Natural killer cell (primary cell): Measurements from ENCODE around the gene KIRREL3. TPM values are rescaled to one million over a fixed set of nuclear protein-coding genes. Genes with fewer than 3 reads are reported as not detected.

ENCODE experiments used
- ATAC-seq, 3 donors: fragments of 150-1000 bp in 2 of 3; fragments of 200-7000 bp in 1 of 3; cut with Tn5 transposase; 1 replicate in 1 of 3; 2 replicates in 2 of 3; pipeline ENCODE4 v1.10.0; 2021; ENCODE audit warnings: mild to moderate bottlenecking in 2 of 3, moderate library complexity in 2 of 3
- DNase-seq, 2 donors: peaks; one replicate each; pipeline versions ENCODE4 v3.0.0 to v3.0.0-alpha.2; 2013 to 2021; ENCODE audit warnings: mixed read lengths in 1 of 2
- H3K27ac ChIP-seq: one replicate; pipeline ENCODE4 v1.5.1; 2013; ENCODE audit warnings: mild to moderate bottlenecking, low read length
- H3K27me3 ChIP-seq: one replicate; pipeline ENCODE4 v1.6.1; 2013; ENCODE audit warnings: low read length; ENCODE audit not compliant: control insufficient read depth, insufficient read depth
- H3K36me3 ChIP-seq: one replicate; pipeline ENCODE4 v1.6.1; 2013; ENCODE audit warnings: low read length; ENCODE audit not compliant: control insufficient read depth, insufficient read depth
- H3K4me1 ChIP-seq: one replicate; pipeline ENCODE4 v1.6.1; 2013; ENCODE audit warnings: low read length; ENCODE audit not compliant: control insufficient read depth, insufficient read depth
- H3K4me3 ChIP-seq: one replicate; pipeline ENCODE4 v1.5.1; 2013; ENCODE audit warnings: low read length
- H3K9me3 ChIP-seq: one replicate; pipeline ENCODE4 v1.6.1; 2013; ENCODE audit warnings: low read length; ENCODE audit not compliant: control insufficient read depth, insufficient read depth
- H3K27ac Mint-ChIP-seq, 2 donors: one replicate each; pipeline ENCODE4 v1.8.0; 2022; ENCODE audit warnings: mild to moderate bottlenecking in 2 of 2, mixed read lengths in 2 of 2, moderate library complexity in 1 of 2
- H3K27me3 Mint-ChIP-seq, 2 donors: one replicate each; pipeline ENCODE4 v1.8.0; 2022; ENCODE audit warnings: low read depth in 2 of 2, mixed read lengths in 2 of 2
- H3K36me3 Mint-ChIP-seq: one replicate; pipeline ENCODE4 v1.8.0; 2022; ENCODE audit warnings: mixed read lengths
- H3K4me1 Mint-ChIP-seq, 2 donors: one replicate each; pipeline ENCODE4 v1.8.0; 2022; ENCODE audit warnings: mixed read lengths in 2 of 2
- H3K4me3 Mint-ChIP-seq: one replicate; pipeline ENCODE4 v1.8.0; 2022; ENCODE audit warnings: mild to moderate bottlenecking, moderate library complexity, mixed read lengths
- H3K9me3 Mint-ChIP-seq, 2 donors: one replicate each; pipeline ENCODE4 v1.8.0; 2022; ENCODE audit warnings: mixed read lengths in 2 of 2
- WGBS: methylation state at CpG from one replicate; pipeline ENCODE4 v1.1.7; 2013; ENCODE audit warnings: missing lambda C conversion rate; ENCODE audit not compliant: insufficient coverage; 5-methylcytosine and 5-hydroxymethylcytosine counted together
- intact Hi-C: fragments of 100-400 bp; cut with micrococcal nuclease; formaldehyde crosslinking; loops from one replicate; pipeline ENCODE4 v1.14.2; 2022
- total RNA-seq, 4 donors: library from RNA; stranded (reverse); fragments of 120-200 nt in 1 of 4; gene quantifications; one replicate each; pipeline versions ENCODE4 v1.2.3 to v1.2.4, GENCODE V29; 2013 to 2022
- TF ChIP-seq, protein P1 (sequence below): fragments of 200-600 bp; IDR thresholded peaks from one replicate; pipeline ENCODE4 v1.8.0; 2022; ENCODE audit warnings: antibody characterized with exemption

The KIRREL3 gene
- total RNA-seq, 3 donors from 2014 or later (not counting 1 experiment from before 2014, with no cell fraction given): not detected

DNA sequence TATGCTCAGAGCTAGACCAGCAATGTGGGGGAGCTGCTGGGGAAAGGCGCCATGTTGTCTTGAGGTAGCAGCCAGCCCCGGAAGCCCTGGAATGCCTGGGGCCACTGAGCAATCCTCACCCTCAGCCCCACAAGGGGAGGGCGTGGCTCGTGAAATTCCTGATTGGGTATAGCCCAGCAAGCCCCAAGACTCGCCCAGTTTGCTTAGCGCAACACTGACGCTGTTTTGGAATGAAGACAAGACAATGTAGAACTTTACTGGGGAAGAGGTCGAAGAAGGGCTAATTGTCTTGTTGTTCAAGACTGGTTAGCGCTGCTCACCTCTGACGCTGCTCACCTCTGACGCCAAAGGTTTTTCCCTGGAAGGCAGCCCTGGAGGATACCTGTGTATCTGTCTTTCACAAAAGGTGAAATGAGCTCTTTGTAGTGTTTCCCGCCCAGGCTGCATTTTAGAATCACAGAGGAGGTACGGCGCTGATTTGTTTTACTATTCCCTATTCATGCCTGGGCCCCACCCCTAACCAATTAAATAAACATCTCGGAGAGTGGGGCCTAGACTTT lies 597.5 kb downstream of the KIRREL3 start:
- H3K27ac ChIP-seq: no peak overlapping the region
- Mint-ChIP-seq H3K9me3 (no peaks in the 10 kb centered on the region), H3K27me3 (no peaks in the 10 kb centered on the region), H3K36me3 (no peaks in the 10 kb centered on the region), H3K4me3 (no peak overlapping the region), H3K27ac (no peak overlapping the region), H3K4me1 (peaks cover 26 to 46% of the 10 kb centered on the region in 2 donors)
- TF ChIP-seq, protein P1, sequence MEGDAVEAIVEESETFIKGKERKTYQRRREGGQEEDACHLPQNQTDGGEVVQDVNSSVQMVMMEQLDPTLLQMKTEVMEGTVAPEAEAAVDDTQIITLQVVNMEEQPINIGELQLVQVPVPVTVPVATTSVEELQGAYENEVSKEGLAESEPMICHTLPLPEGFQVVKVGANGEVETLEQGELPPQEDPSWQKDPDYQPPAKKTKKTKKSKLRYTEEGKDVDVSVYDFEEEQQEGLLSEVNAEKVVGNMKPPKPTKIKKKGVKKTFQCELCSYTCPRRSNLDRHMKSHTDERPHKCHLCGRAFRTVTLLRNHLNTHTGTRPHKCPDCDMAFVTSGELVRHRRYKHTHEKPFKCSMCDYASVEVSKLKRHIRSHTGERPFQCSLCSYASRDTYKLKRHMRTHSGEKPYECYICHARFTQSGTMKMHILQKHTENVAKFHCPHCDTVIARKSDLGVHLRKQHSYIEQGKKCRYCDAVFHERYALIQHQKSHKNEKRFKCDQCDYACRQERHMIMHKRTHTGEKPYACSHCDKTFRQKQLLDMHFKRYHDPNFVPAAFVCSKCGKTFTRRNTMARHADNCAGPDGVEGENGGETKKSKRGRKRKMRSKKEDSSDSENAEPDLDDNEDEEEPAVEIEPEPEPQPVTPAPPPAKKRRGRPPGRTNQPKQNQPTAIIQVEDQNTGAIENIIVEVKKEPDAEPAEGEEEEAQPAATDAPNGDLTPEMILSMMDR: no peak
- peaks cover 10% of the 10 kb centered on the region for H3K36me3 ChIP-seq
- H3K4me3 ChIP-seq: no peak overlapping the region
- intact Hi-C loops: no loop called here
- no peaks in the 10 kb centered on the region for H3K27me3 ChIP-seq
- ATAC-seq: no peak
- no peak for DNase-seq
- no peaks in the 10 kb centered on the region for H3K4me1 ChIP-seq
- no peaks in the 10 kb centered on the region for H3K9me3 ChIP-seq
- 97% methylated on average over 15 of the region's 15 CpGs for WGBS

DNA sequence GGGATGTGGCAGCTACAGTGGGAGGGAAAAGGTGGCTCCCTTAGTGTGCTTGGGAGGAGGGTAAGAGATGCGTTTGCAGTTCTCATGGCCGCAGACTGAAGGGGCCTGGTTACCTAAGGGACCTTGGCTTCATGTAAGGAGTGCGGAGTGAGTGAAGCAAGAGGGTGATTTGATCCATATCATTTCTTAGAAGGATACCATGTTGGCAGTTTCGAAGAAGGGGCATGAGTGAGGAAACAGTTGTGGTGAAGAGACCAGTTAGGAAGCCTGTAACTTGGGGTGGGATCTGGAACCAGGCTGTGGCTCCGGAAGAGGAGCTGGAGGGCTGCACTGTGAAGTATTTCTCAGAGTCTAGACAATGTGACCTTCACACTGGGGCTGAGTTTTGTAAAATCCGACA lies 600.1 kb downstream of the KIRREL3 start:
- no peak overlapping the region for H3K27ac ChIP-seq
- H3K27ac Mint-ChIP-seq: peak overlapping the region in 1 of 2 donors; percentile 51
- no peaks in the 10 kb centered on the region for H3K36me3 Mint-ChIP-seq
- H3K4me3 Mint-ChIP-seq: no peak overlapping the region
- no peaks in the 10 kb centered on the region for H3K9me3 ChIP-seq
- 94% methylated on average over 6 of the region's 6 CpGs for WGBS
- TF ChIP-seq, protein P1: no peak
- no peak for DNase-seq
- H3K4me3 ChIP-seq: no peak overlapping the region
- H3K4me1 Mint-ChIP-seq: peaks cover 38 to 60% of the 10 kb centered on the region in 2 donors
- H3K9me3 Mint-ChIP-seq: no peaks in the 10 kb centered on the region
- intact Hi-C loops: no loop called here
- no peaks in the 10 kb centered on the region for H3K27me3 ChIP-seq
- no peaks in the 10 kb centered on the region for H3K27me3 Mint-ChIP-seq
- H3K36me3 ChIP-seq: no peaks in the 10 kb centered on the region
- peak in 1 of 3 donors; percentile 68 for ATAC-seq
- no peaks in the 10 kb centered on the region for H3K4me1 ChIP-seq

DNA sequence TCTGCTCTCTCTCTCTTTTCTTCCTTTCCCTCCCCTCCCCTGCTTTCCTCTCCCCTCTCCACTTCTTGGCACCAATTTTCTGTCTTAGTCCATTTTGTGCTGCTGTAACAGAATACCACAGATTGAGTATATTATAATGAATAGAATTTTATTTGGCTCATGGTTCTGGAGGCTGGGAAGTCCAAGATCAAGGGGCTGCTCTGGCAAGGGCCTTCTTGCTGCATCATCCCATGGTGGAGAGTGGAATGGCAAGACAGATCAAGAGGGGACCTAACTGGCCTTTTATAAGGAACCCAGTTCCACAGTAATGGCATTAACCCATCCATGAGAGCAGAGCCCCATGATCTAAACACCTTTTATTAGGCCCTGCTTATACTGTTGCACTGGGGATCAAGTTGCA lies 600.6 kb downstream of the KIRREL3 start:
- no peaks in the 10 kb centered on the region for H3K9me3 Mint-ChIP-seq
- DNase-seq: no peak
- no peak overlapping the region for H3K27ac Mint-ChIP-seq
- intact Hi-C loops: no loop called here
- Histone ChIP-seq H3K36me3 (no peaks in the 10 kb centered on the region), H3K27me3 (no peaks in the 10 kb centered on the region), H3K4me1 (no peaks in the 10 kb centered on the region), H3K9me3 (no peaks in the 10 kb centered on the region), H3K4me3 (no peak overlapping the region), H3K27ac (no peak overlapping the region)
- H3K4me1 Mint-ChIP-seq: peaks cover 41 to 59% of the 10 kb centered on the region in 2 donors
- ATAC-seq: no peak
- no peak overlapping the region for H3K4me3 Mint-ChIP-seq
- TF ChIP-seq, protein P1: no peak
- H3K27me3 Mint-ChIP-seq: no peaks in the 10 kb centered on the region
- no peaks in the 10 kb centered on the region for H3K36me3 Mint-ChIP-seq

DNA sequence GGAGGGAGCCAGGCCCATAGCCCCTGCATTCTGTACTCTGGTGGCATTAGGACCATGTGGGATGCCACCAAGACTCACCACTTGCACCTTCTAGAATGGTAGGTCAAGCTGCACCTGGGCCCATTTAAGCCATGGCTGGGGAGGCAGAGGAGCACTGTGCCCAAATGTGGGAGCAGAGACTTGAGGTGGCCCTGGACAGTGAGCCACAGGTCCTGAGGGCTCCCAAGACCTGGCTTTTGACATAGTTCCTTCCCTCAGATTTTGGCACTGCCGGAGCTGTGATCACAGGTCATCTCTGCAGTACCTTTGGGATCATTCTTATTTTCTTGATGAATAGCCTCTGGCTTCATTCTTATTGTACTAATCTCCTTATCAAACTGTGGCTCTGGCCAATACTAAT lies 601.8 kb downstream of the KIRREL3 start:
- Mint-ChIP-seq H3K9me3 (no peaks in the 10 kb centered on the region), H3K36me3 (no peaks in the 10 kb centered on the region), H3K27ac (no peak overlapping the region), H3K4me3 (no peak overlapping the region), H3K27me3 (no peaks in the 10 kb centered on the region), H3K4me1 (peaks cover 35 to 52% of the 10 kb centered on the region in 2 donors)
- no peak overlapping the region for H3K4me3 ChIP-seq
- H3K36me3 ChIP-seq: no peaks in the 10 kb centered on the region
- no peaks in the 10 kb centered on the region for H3K9me3 ChIP-seq
- WGBS: 100% methylated on average over 1 of the region's 1 CpG
- no peak for ATAC-seq
- intact Hi-C loops: no loop called here
- TF ChIP-seq, protein P1: no peak
- no peak overlapping the region for H3K27ac ChIP-seq
- no peak for DNase-seq
- H3K4me1 ChIP-seq: no peaks in the 10 kb centered on the region
- H3K27me3 ChIP-seq: no peaks in the 10 kb centered on the region
